Stimulated activated naive B cell treated with anti-CD40 and anti-IgM and Interleukin-4, amounts not matched to agents 10 μg/mL and 1 μg/mL and 100 μg/mL, for 72 hours (primary cell): ENCODE measurements around the gene CDK5RAP2.

Experiments used
- ATAC-seq, 2 donors: fragments of 150-1000 bp; cut with Tn5 transposase; replicated peaks; 2 replicates each; pipeline ENCODE4 v1.10.0; 2021; ENCODE audit warnings: moderate library complexity in 1 of 2
- DNase-seq: peaks from one replicate; pipeline ENCODE4 v3.0.0; 2021
- H3K27ac Mint-ChIP-seq: one replicate; pipeline ENCODE4 v1.8.0; 2022; ENCODE audit warnings: mild to moderate bottlenecking, mixed read lengths
- H3K27me3 Mint-ChIP-seq, 2 donors: one replicate each; pipeline ENCODE4 v1.8.0; 2022; ENCODE audit warnings: mixed read lengths in 2 of 2
- H3K36me3 Mint-ChIP-seq, 2 donors: one replicate each; pipeline ENCODE4 v1.8.0; 2022; ENCODE audit warnings: mixed read lengths in 2 of 2, mild to moderate bottlenecking in 1 of 2
- H3K4me1 Mint-ChIP-seq, 2 donors: one replicate each; pipeline ENCODE4 v1.8.0; 2022; ENCODE audit warnings: mixed read lengths in 2 of 2, mild to moderate bottlenecking in 1 of 2
- H3K4me3 Mint-ChIP-seq, 2 donors: one replicate each; pipeline ENCODE4 v1.8.0; 2022; ENCODE audit warnings: mild to moderate bottlenecking in 2 of 2, mixed read lengths in 2 of 2, moderate library complexity in 1 of 2
- H3K9me3 Mint-ChIP-seq, 2 donors: one replicate each; pipeline ENCODE4 v1.8.0; 2022; ENCODE audit warnings: mixed read lengths in 2 of 2, mild to moderate bottlenecking in 1 of 2

Gene CDK5RAP2

GRCh38 chr9:120446671-120447070, 133.3 kb downstream of the CDK5RAP2 start:
- H3K27ac Mint-ChIP-seq, result no peak overlapping the region
- H3K4me1 Mint-ChIP-seq, result peaks cover 0 to 20% of the 10 kb centered on the region in 2 donors
- DNase-seq (no peak), ATAC-seq (no peak)
- no peaks in the 10 kb centered on the region for H3K27me3 Mint-ChIP-seq
- no peak overlapping the region for H3K4me3 Mint-ChIP-seq
- H3K9me3 Mint-ChIP-seq, result peaks cover 0 to 5% of the 10 kb centered on the region in 2 donors
- H3K36me3 Mint-ChIP-seq, result peaks cover 39 to 54% of the 10 kb centered on the region in 2 donors

DNA sequence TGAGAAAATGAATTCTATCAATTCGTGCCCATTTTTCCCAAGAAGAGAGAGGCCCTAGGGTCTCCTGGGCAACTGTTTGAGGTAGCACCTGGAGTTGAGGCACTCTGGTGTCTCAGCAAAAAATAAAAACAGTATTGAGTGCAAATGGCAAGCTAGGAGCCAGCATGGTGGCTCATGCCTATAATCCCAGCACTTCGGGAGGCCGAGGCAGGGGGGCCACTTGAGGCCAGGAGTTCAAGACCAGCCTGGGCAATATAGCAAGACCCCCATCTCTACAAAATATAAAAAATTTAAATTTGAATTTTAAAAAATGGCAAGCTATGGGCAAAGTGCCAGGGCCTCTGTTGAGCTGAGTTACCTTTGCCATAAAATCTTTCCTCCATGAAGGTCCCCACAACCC, 136.0 kb downstream of the CDK5RAP2 start:
- peaks cover 0 to 5% of the 10 kb centered on the region in 2 donors for H3K9me3 Mint-ChIP-seq
- no peak overlapping the region for H3K27ac Mint-ChIP-seq
- DNase-seq (no peak), ATAC-seq (no peak)
- peaks cover 41 to 54% of the 10 kb centered on the region in 2 donors for H3K36me3 Mint-ChIP-seq
- peaks cover 0 to 20% of the 10 kb centered on the region in 2 donors for H3K4me1 Mint-ChIP-seq
- H3K4me3 Mint-ChIP-seq, result no peak overlapping the region
- no peaks in the 10 kb centered on the region for H3K27me3 Mint-ChIP-seq

GRCh38 chr9:120443489-120443888, 136.5 kb downstream of the CDK5RAP2 start:
- H3K4me3 Mint-ChIP-seq, result no peak overlapping the region
- peaks cover 0 to 20% of the 10 kb centered on the region in 2 donors for H3K4me1 Mint-ChIP-seq
- ATAC-seq (no peak), DNase-seq (no peak)
- H3K27ac Mint-ChIP-seq, result no peak overlapping the region
- H3K27me3 Mint-ChIP-seq, result no peaks in the 10 kb centered on the region
- H3K36me3 Mint-ChIP-seq, result peaks cover 38 to 52% of the 10 kb centered on the region in 2 donors
- H3K9me3 Mint-ChIP-seq, result peaks cover 0 to 5% of the 10 kb centered on the region in 2 donors

DNA sequence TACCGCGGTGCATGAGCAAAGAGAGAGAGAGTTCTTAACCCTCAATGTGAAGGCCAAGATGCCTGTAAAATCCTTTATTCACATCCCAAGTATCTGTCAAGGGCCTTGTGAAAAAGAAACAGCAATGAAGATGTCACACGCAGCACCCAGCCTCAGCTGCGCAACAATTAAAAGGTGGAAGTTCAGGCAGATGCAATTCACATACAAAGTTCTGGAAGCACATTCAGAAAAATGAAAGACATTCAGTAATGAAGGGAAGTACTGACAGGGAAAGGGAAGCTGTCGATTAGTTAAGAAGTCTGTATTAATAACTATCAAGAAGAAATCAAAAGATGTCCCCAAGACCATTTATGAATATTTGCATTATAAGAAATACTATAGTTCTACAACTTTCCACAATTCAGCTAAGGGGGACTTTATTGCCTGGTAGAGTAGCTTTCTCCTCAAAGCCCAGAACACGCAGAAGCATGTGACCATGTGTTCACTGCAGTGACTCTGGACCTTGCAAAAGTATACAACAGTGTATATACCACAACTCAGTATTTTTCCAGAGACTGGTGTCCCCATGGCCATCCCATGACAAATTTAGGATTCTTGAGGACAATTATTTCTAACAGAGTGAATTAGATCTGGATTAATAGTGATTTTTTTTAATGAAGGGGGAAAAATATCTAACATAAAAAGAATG, 137.5 kb downstream of the CDK5RAP2 start:
- peak overlapping the region; percentile 56 for H3K27ac Mint-ChIP-seq
- peaks cover 39 to 54% of the 10 kb centered on the region in 2 donors for H3K36me3 Mint-ChIP-seq
- peaks cover 0 to 17% of the 10 kb centered on the region in 2 donors for H3K4me1 Mint-ChIP-seq
- no peaks in the 10 kb centered on the region for H3K27me3 Mint-ChIP-seq
- DNase-seq (no peak), ATAC-seq (no peak)
- H3K4me3 Mint-ChIP-seq, result no peak overlapping the region
- H3K9me3 Mint-ChIP-seq, result peaks cover 0 to 5% of the 10 kb centered on the region in 2 donors

GRCh38 chr9:120441426-120442307, 138.3 kb downstream of the CDK5RAP2 start:
- no peak for DNase-seq
- H3K4me1 Mint-ChIP-seq, result peaks cover 0 to 13% of the 10 kb centered on the region in 2 donors
- no peak for ATAC-seq
- H3K27me3 Mint-ChIP-seq, result no peaks in the 10 kb centered on the region
- no peak overlapping the region for H3K4me3 Mint-ChIP-seq
- H3K27ac Mint-ChIP-seq, result no peak overlapping the region
- H3K9me3 Mint-ChIP-seq, result peaks cover 0 to 3% of the 10 kb centered on the region in 2 donors
- peaks cover 36 to 50% of the 10 kb centered on the region in 2 donors for H3K36me3 Mint-ChIP-seq

DNA sequence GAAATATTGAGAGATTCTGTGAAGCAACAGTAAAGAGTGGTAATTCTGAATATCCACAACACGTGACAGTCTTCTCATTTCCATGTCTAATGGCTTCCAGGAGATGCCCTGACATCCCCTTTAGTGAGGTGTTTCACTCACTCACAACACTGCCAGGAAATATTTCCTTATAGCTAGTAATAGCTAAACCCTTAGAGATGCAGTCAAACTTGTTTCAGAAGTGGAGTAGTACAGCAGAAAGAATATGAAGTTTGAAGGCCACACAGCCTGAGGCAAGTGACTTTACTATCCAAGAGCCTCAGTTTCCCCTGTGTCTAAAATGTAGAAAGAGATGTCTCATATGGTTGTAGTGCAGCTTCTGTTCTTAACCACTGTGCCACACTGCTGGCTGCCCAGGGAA, 139.2 kb downstream of the CDK5RAP2 start:
- ATAC-seq, result no peak
- peaks cover 32 to 44% of the 10 kb centered on the region in 2 donors for H3K36me3 Mint-ChIP-seq
- no peak for DNase-seq
- no peaks in the 10 kb centered on the region for H3K27me3 Mint-ChIP-seq
- H3K4me3 Mint-ChIP-seq, result no peak overlapping the region
- H3K9me3 Mint-ChIP-seq, result no peaks in the 10 kb centered on the region
- no peak overlapping the region for H3K27ac Mint-ChIP-seq
- H3K4me1 Mint-ChIP-seq, result peaks cover 0 to 8% of the 10 kb centered on the region in 2 donors

- H3K9me3 Mint-ChIP-seq, result no peaks in the 10 kb centered on the region
- H3K27me3 Mint-ChIP-seq, result no peaks in the 10 kb centered on the region
- peaks cover 32 to 49% of the 10 kb centered on the region in 2 donors for H3K36me3 Mint-ChIP-seq
- ATAC-seq, result no peak
- H3K4me1 Mint-ChIP-seq, result peaks cover 0 to 8% of the 10 kb centered on the region in 2 donors
- no peak for DNase-seq
- no peak overlapping the region for H3K27ac Mint-ChIP-seq
- H3K4me3 Mint-ChIP-seq, result no peak overlapping the region
Observed at GRCh38 chr9:120439926-120440325, 140.0 kb downstream of the CDK5RAP2 start.

- H3K4me3 Mint-ChIP-seq, result no peak overlapping the region
- no peak for DNase-seq
- no peaks in the 10 kb centered on the region for H3K27me3 Mint-ChIP-seq
- H3K27ac Mint-ChIP-seq, result no peak overlapping the region
- ATAC-seq, result peak; percentile 58 to 64
- peaks cover 0 to 8% of the 10 kb centered on the region in 2 donors for H3K4me1 Mint-ChIP-seq
- H3K9me3 Mint-ChIP-seq, result no peaks in the 10 kb centered on the region
- peaks cover 38 to 56% of the 10 kb centered on the region in 2 donors for H3K36me3 Mint-ChIP-seq
Observed at GRCh38 chr9:120438836-120439546, 141.0 kb downstream of the CDK5RAP2 start.

DNA sequence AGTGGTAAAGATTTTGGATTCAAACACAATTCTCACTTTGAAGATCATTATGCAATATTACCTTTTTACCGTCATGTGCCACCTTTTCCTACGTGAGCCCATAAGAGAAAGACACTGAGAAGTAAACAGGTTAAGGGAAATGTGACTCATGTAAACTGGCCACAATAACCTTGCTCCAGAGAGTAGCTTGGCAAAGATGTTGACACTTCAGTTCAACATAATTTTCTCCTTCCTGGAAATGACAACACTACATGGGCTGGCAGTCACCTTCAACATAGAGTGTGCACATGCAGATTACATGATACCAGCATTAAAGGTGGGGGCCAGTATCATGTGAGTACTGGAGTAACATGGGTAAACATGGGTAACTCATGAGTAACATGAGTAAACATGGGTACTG, 141.9 kb downstream of the CDK5RAP2 start:
- H3K4me3 Mint-ChIP-seq, result no peak overlapping the region
- no peak overlapping the region for H3K27ac Mint-ChIP-seq
- peaks cover 0 to 7% of the 10 kb centered on the region in 2 donors for H3K4me1 Mint-ChIP-seq
- ATAC-seq (no peak), DNase-seq (no peak)
- no peaks in the 10 kb centered on the region for H3K9me3 Mint-ChIP-seq
- H3K27me3 Mint-ChIP-seq, result no peaks in the 10 kb centered on the region
- peaks cover 37 to 53% of the 10 kb centered on the region in 2 donors for H3K36me3 Mint-ChIP-seq

DNA sequence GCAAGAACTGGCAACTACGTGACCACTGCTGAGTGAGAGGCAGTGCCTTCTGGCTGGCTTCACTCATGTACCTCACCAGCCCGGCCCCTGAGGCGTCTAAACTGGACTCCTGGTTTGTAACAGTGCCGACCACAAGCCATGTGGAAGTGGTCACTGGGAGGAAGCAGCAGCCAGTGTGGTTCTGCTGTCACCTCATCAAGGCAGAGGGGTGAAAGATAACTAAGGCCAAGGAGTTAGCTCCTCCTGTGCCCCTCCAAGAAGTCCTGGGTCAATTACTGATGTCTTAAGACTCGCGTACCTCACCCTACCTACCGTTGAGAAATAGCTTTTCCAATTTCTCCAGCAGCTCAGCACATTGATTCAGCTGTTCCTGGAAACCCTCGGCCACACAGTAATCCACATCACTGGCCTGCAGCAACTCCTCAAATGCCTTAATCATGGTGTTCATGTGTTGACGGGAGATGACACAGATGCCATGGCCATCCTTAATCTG, 142.9 kb downstream of the CDK5RAP2 start:
- Mint-ChIP-seq H3K27me3 (no peaks in the 10 kb centered on the region), H3K4me3 (no peak overlapping the region), H3K4me1 (peaks cover 0 to 2% of the 10 kb centered on the region in 2 donors), H3K9me3 (no peaks in the 10 kb centered on the region), H3K36me3 (peaks cover 35 to 47% of the 10 kb centered on the region in 2 donors), H3K27ac (no peak overlapping the region)
- DNase-seq (no peak), ATAC-seq (no peak)

GRCh38 chr9:120436446-120436845, 143.5 kb downstream of the CDK5RAP2 start:
- Mint-ChIP-seq H3K27me3 (no peaks in the 10 kb centered on the region), H3K4me3 (no peak overlapping the region), H3K9me3 (no peaks in the 10 kb centered on the region), H3K4me1 (peaks cover 4 to 5% of the 10 kb centered on the region in 2 donors), H3K27ac (no peak overlapping the region), H3K36me3 (peaks cover 35 to 49% of the 10 kb centered on the region in 2 donors)
- DNase-seq, result no peak
- ATAC-seq, result no peak

DNA sequence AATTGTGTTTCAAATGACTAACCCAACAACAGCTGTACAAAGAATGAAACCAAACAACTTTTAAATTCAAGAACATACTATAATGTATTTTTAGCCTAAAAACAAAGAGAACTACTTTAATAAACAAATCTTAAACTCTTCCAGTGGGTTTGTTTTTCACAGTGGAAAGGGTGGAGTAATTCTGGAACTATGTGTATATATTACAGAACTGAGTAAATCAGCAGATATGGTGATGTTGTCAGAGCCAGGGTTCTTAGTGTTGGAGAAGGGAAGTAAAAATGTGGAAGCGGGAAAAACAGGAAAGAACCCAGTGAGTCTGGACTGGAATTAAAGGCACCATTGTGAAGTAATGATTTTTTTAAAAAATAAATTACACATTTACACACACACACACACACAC, 144.9 kb downstream of the CDK5RAP2 start:
- no peak overlapping the region for H3K4me3 Mint-ChIP-seq
- H3K36me3 Mint-ChIP-seq, result peaks cover 31 to 46% of the 10 kb centered on the region in 2 donors
- DNase-seq (no peak), ATAC-seq (no peak)
- H3K9me3 Mint-ChIP-seq, result no peaks in the 10 kb centered on the region
- H3K27me3 Mint-ChIP-seq, result no peaks in the 10 kb centered on the region
- H3K27ac Mint-ChIP-seq, result no peak overlapping the region
- peaks cover 5 to 12% of the 10 kb centered on the region in 2 donors for H3K4me1 Mint-ChIP-seq

GRCh38 chr9:120434532-120434931, 145.4 kb downstream of the CDK5RAP2 start:
- peak overlapping the region; percentile 33 for H3K27ac Mint-ChIP-seq
- no peak for DNase-seq
- peaks cover 28 to 43% of the 10 kb centered on the region in 2 donors for H3K36me3 Mint-ChIP-seq

DNA sequence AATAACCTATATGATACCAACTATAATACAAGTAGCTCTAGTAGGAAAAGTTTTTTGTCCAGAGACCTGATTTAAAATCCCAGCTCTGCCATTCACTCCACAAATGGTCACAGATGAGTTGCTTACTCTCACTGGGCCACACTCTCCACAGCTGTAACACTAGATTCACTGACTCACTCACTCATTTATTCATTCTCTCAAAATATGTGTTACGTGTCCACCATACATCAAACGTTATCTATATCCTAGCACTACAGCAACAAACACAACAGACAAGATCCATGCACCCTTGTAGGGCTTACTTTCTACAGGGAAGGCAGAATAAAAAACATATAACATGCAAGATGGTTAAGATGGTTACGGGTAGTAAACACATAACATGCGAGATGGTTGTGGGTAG, 146.3 kb downstream of the CDK5RAP2 start:
- H3K27ac Mint-ChIP-seq, result no peak overlapping the region
- no peaks in the 10 kb centered on the region for H3K9me3 Mint-ChIP-seq
- H3K27me3 Mint-ChIP-seq, result no peaks in the 10 kb centered on the region
- no peak overlapping the region for H3K4me3 Mint-ChIP-seq
- ATAC-seq (no peak), DNase-seq (no peak)
- peaks cover 5 to 12% of the 10 kb centered on the region in 2 donors for H3K4me1 Mint-ChIP-seq
- H3K36me3 Mint-ChIP-seq, result peaks cover 21 to 35% of the 10 kb centered on the region in 2 donors

More at GRCh38 chr9:120434532-120434931, 145.4 kb downstream of the CDK5RAP2 start:
- no peak for ATAC-seq
- no peak overlapping the region for H3K4me3 Mint-ChIP-seq
- H3K9me3 Mint-ChIP-seq, result no peaks in the 10 kb centered on the region
- H3K4me1 Mint-ChIP-seq, result peaks cover 5 to 12% of the 10 kb centered on the region in 2 donors
- no peaks in the 10 kb centered on the region for H3K27me3 Mint-ChIP-seq
